B cell (primary cell): ENCODE results near the gene EXOSC6. TPM values are rescaled to one million over a fixed set of nuclear protein-coding genes. Genes with fewer than 3 reads are reported as not detected.
"Not testable (repeated sequence)": the region's sequence is repeated elsewhere in the genome, so short reads cannot be mapped to it uniquely, and the experiment has no call there.

Source experiments
- ATAC-seq: fragments of 200-7000 bp; cut with Tn5 transposase; one replicate; pipeline ENCODE4 v1.10.0; 2021; ENCODE audit warnings: low read depth, mild to moderate bottlenecking, moderate number of reproducible peaks, moderate library complexity
- CTCF ChIA-PET: fragments of 350-600 bp; sonication (Branson Sonifier 250); formaldehyde crosslinking; loops from one replicate; lab custom pipeline; 2021; ENCODE audit warnings: antibody characterized with exemption, inconsistent platforms; lab: Charles Lee
- POLR2A ChIA-PET: fragments of 350-600 bp; sonication (Branson Sonifier 250); formaldehyde crosslinking; loops from one replicate; lab custom pipeline; 2021; ENCODE audit warnings: antibody characterized with exemption; lab: Charles Lee
- DNase-seq: peaks from one replicate; pipeline ENCODE4 v3.0.0; 2013
- H2AFZ ChIP-seq: 2 replicates; pipeline ENCODE4 v1.6.1; 2012; ENCODE audit warnings: mild to moderate bottlenecking, low read depth, low read length; ENCODE audit not compliant: insufficient read depth, poor library complexity, severe bottlenecking
- H3K27ac ChIP-seq, 2 donors: 1 replicate in 1 of 2; 2 replicates in 1 of 2; pipeline ENCODE4 v1.5.1; 2012 to 2013; ENCODE audit warnings: low read length in 2 of 2, mild to moderate bottlenecking in 2 of 2, moderate library complexity in 1 of 2
- H3K27me3 ChIP-seq, 4 experiments: fragments of 200-600 bp in 1 of 4; sonication (generic) in 1 of 4; replicated peaks in 1 of 4; 1 replicate in 2 of 4; 2 replicates in 2 of 4; pipeline versions ENCODE4 v1.6.1 to v1.7.0; 2013 to 2016; ENCODE audit warnings: low read length in 3 of 4, mild to moderate bottlenecking in 2 of 4, mixed read lengths in 1 of 4, moderate library complexity in 1 of 4; ENCODE audit not compliant: insufficient read depth in 4 of 4, control insufficient read depth in 3 of 4; ENCODE audit errors: control extremely low read depth in 1 of 4
- H3K36me3 ChIP-seq, 2 experiments: replicated peaks in 1 of 2; 1 replicate in 1 of 2; 2 replicates in 1 of 2; pipeline versions ENCODE4 v1.6.1 to v1.7.1; 2013; ENCODE audit warnings: low read length in 1 of 2; ENCODE audit not compliant: insufficient read depth in 2 of 2, control insufficient read depth in 1 of 2; ENCODE audit errors: control extremely low read depth in 1 of 2, extremely low read depth in 1 of 2
- H3K4me1 ChIP-seq, 2 donors: fragments of 200-600 bp in 1 of 2; sonication (generic) in 1 of 2; 1 replicate in 1 of 2; 2 replicates in 1 of 2; pipeline versions ENCODE4 v1.5.1 to v1.6.1; 2013 to 2017; ENCODE audit warnings: low read length in 2 of 2; ENCODE audit not compliant: control insufficient read depth in 2 of 2, insufficient read depth in 2 of 2
- H3K4me2 ChIP-seq: replicated peaks from 2 replicates; pipeline ENCODE3; 2012; ENCODE audit warnings: mild to moderate bottlenecking, low read depth, low read length; ENCODE audit not compliant: poor library complexity, severe bottlenecking
- H3K4me3 ChIP-seq, 5 experiments: fragments of 200-600 bp in 1 of 5; sonication (generic) in 1 of 5; 1 replicate in 3 of 5; 2 replicates in 2 of 5; pipeline versions ENCODE4 v1.5.1 to v1.7.0; 2011 to 2016; ENCODE audit warnings: low read length in 4 of 5, mild to moderate bottlenecking in 4 of 5, low read depth in 2 of 5, control low read depth in 1 of 5, moderate library complexity in 1 of 5; ENCODE audit not compliant: insufficient read depth in 1 of 5; ENCODE audit errors: control extremely low read depth in 1 of 5, extremely low read depth in 1 of 5
- H3K79me2 ChIP-seq: fragments of 200-600 bp; sonication (generic); one replicate; pipeline ENCODE4 v1.6.0; 2016; ENCODE audit warnings: low read length; ENCODE audit not compliant: control insufficient read depth, insufficient read depth
- H3K9ac ChIP-seq: fragments of 200-600 bp; sonication (generic); 2 replicates; pipeline ENCODE4 v1.6.1; 2017; ENCODE audit warnings: mild to moderate bottlenecking, low read length, moderate library complexity
- H3K9me3 ChIP-seq, 3 donors: one replicate each; pipeline versions ENCODE4 v1.6.1 to v1.7.1; 2013; ENCODE audit warnings: low read length in 2 of 3; ENCODE audit not compliant: control insufficient read depth in 2 of 3, insufficient read depth in 1 of 3; ENCODE audit errors: control extremely low read depth in 1 of 3
- H4K20me1 ChIP-seq: 2 replicates; pipeline ENCODE4 v1.6.0; 2012; ENCODE audit warnings: mild to moderate bottlenecking, low read length; ENCODE audit not compliant: insufficient read depth, control insufficient read depth, poor library complexity, severe bottlenecking
- H3K27ac Mint-ChIP-seq: one replicate; pipeline ENCODE4 v1.8.0; 2021; ENCODE audit warnings: mixed read lengths
- H3K27me3 Mint-ChIP-seq: one replicate; pipeline ENCODE4 v1.8.0; 2021; ENCODE audit warnings: mixed read lengths
- H3K4me1 Mint-ChIP-seq: one replicate; pipeline ENCODE4 v1.8.0; 2021; ENCODE audit warnings: mixed read lengths
- H3K4me3 Mint-ChIP-seq: one replicate; pipeline ENCODE4 v1.8.0; 2021; ENCODE audit warnings: mixed read lengths
- H3K9me3 Mint-ChIP-seq: one replicate; pipeline ENCODE4 v1.8.0; 2022; ENCODE audit warnings: mixed read lengths; ENCODE audit not compliant: insufficient read depth
- WGBS: methylation state at CpG from one replicate; pipeline ENCODE4 v1.1.5; 2013; ENCODE audit warnings: missing lambda C conversion rate; ENCODE audit not compliant: insufficient coverage; 5-methylcytosine and 5-hydroxymethylcytosine counted together
- intact Hi-C: fragments of 100-400 bp; cut with micrococcal nuclease; formaldehyde crosslinking; loops from one replicate; pipeline ENCODE4 v1.10.0; 2022
- polyA plus RNA-seq: library from polyadenylated mRNA; depleted of rRNA; stranded (reverse); fragments of >200 nt; gene quantifications from 2 replicates; pipeline ENCODE4 v1.2.3, GENCODE V29; 2012
- total RNA-seq, 2 donors: library from RNA; stranded (reverse); fragments of 120-200 nt in 1 of 2; gene quantifications; 1 replicate in 1 of 2; 2 replicates in 1 of 2; pipeline versions ENCODE4 v1.2.3 to v1.2.4, GENCODE V29; 2013 to 2022

The EXOSC6 gene
- total and polyA plus RNA-seq, 2 donors (not counting 1 experiment from before 2014, with no cell fraction given): 13.0 to 42.3 TPM

DNA sequence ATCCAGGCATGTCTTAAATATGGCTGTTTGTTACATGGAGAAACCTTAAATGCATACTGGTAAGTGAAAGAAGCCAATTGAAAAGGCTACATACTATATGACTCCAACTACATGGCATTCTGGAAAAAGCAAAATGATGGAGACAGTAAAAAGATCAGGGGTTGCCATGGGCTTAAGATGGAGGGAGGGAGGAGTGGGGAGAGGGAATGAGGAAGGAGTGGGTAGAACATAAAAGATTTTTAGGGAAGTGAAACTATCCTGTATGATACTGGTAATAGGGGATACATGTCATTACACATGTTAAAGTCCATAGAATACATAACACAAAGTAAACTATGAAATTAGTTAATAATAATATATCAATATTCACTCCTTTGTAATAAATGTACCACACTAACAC is 13.0 kb downstream of the EXOSC6 start:
- H3K4me1 ChIP-seq, POLR2A ChIA-PET, H3K27me3 ChIP-seq, H3K9ac ChIP-seq, H3K27ac ChIP-seq, H3K27ac Mint-ChIP-seq, H3K4me3 Mint-ChIP-seq, H3K9me3 Mint-ChIP-seq, H3K4me1 Mint-ChIP-seq, ATAC-seq, H3K36me3 ChIP-seq, H3K4me3 ChIP-seq, intact Hi-C loops, H3K79me2 ChIP-seq, H3K9me3 ChIP-seq, CTCF ChIA-PET, H2AFZ ChIP-seq, H3K4me2 ChIP-seq, H4K20me1 ChIP-seq, H3K27me3 Mint-ChIP-seq: not testable (repeated sequence)
- peak; percentile 53 for DNase-seq

DNA sequence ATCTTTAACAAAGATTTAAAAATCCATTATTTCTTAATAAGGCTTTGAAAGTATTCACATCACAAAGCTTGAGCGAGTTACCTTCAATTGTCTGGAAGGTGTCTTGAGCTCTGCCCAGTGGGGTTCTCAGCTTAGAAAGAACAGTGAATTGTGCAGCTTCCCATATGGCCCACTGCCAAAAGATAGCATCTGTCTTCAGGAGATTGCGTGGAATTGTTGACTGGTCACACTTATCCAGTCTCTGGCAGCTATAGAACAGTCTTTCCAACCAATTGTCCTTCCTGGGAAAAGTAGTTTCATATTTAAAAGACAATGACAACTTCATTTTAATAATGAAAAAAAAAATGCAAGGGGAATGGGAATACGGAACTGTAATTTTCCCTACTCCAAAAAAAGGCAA is 19.9 kb downstream of the EXOSC6 start:
- POLR2A ChIA-PET: not testable (repeated sequence)
- WGBS: no CpG with 5 or more reads among the region's 3 CpGs

DNA sequence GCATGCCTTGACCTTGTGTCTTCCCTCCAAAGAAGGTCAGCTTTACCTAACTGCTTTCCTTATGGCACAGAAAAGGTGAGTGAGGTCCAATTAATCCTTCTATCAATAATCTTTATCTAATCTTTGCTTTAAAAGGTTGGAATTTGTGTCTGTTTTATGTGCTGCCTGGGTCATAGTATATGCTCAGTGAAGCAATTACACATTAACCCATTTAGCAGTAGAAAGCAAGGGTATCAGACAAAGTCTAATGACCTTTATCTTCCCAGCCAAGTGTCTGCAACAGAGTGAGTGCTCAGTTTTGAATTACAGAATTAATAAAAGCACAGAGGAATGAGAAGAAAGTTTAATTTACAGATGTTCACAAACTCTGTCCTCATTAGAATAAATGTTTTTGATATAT is 25.7 kb downstream of the EXOSC6 start:
- H3K36me3 ChIP-seq, H3K27me3 ChIP-seq, H3K79me2 ChIP-seq, H3K4me1 Mint-ChIP-seq, ATAC-seq, H4K20me1 ChIP-seq, intact Hi-C loops, H3K27ac Mint-ChIP-seq, H3K4me2 ChIP-seq, H2AFZ ChIP-seq, CTCF ChIA-PET, H3K9ac ChIP-seq, H3K4me3 ChIP-seq, DNase-seq, H3K9me3 Mint-ChIP-seq, H3K27me3 Mint-ChIP-seq, POLR2A ChIA-PET, H3K4me3 Mint-ChIP-seq, H3K4me1 ChIP-seq, H3K27ac ChIP-seq, H3K9me3 ChIP-seq: not testable (repeated sequence)

More for the DNA sequence above, 19.9 kb downstream of the EXOSC6 start:
- DNase-seq, H4K20me1 ChIP-seq, H3K9ac ChIP-seq, H3K9me3 Mint-ChIP-seq, H2AFZ ChIP-seq, H3K27me3 ChIP-seq, intact Hi-C loops, H3K4me3 Mint-ChIP-seq, H3K4me2 ChIP-seq, H3K4me1 ChIP-seq, H3K9me3 ChIP-seq, H3K4me1 Mint-ChIP-seq, H3K27ac Mint-ChIP-seq, H3K79me2 ChIP-seq, H3K4me3 ChIP-seq, ATAC-seq, H3K27ac ChIP-seq, CTCF ChIA-PET, H3K27me3 Mint-ChIP-seq: not testable (repeated sequence)
- peaks cover 1 to 19% of the 10 kb centered on the region in 2 experiments for H3K36me3 ChIP-seq

DNA sequence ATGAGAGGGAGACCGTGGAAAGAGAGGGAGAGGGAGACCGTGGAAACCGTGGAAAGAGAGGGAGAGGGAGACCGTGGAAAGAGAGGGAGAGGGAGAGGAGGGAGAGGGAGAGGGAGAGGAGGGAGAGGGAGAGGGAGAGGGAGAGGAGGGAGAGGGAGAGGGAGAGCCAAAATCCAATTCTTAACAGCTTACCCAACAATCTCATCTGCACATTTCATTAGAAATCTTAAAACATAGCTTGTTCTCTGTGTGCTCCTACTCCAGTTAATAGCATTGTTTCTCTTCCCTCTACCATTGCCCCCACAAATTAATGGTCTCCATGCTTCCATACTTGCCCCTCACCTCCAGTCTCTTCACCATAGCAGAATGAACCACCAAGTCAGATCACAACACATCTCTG is 26.3 kb downstream of the EXOSC6 start:
- H2AFZ ChIP-seq, H3K4me3 Mint-ChIP-seq, H3K4me3 ChIP-seq, H3K79me2 ChIP-seq, H3K9ac ChIP-seq, intact Hi-C loops, H3K27ac Mint-ChIP-seq, H4K20me1 ChIP-seq, H3K9me3 Mint-ChIP-seq, H3K27me3 ChIP-seq, H3K27ac ChIP-seq, POLR2A ChIA-PET, H3K36me3 ChIP-seq, H3K4me2 ChIP-seq, ATAC-seq, H3K9me3 ChIP-seq, H3K4me1 ChIP-seq, DNase-seq, H3K27me3 Mint-ChIP-seq, CTCF ChIA-PET, H3K4me1 Mint-ChIP-seq: not testable (repeated sequence)
- no CpG with 5 or more reads among the region's 4 CpGs for WGBS
